GM10248 (cell line): ENCODE data around the gene SECISBP2.

Experiments used
- CTCF ChIA-PET: fragments of 300-600 bp; sonication (Branson Sonifier 250); formaldehyde crosslinking; extraction: SDS; loops from one replicate; lab custom pipeline; 2021; ENCODE audit warnings: antibody characterized with exemption; lab: Yijun Ruan, JAX
- POLR2A ChIA-PET: fragments of 350-650 bp; sonication (Branson Sonifier 250); formaldehyde crosslinking; extraction: SDS; loops from one replicate; lab custom pipeline; 2020; ENCODE audit warnings: antibody characterized with exemption; lab: Yijun Ruan, JAX
- DNase-seq: peaks from one replicate; pipeline ENCODE4 v3.0.0; 2012; ENCODE audit errors: extremely low spot score
- CTCF ChIP-seq: IDR thresholded peaks from 2 replicates; pipeline ENCODE4 v1.5.1; 2012; ENCODE audit warnings: mild to moderate bottlenecking, low read depth; ENCODE audit errors: extremely low read depth, missing control alignments, control extremely low read depth

SECISBP2 gene

GRCh38 chr9:89404074-89404473 lies 85.8 kb downstream of the SECISBP2 start:
- TF ChIP-seq CTCF = no peak
- ChIA-PET POLR2A (no interaction called here), CTCF (interaction anchor here (0.8 to 5.5 kb wide), 2 partner anchors 13 to 145 kb away, joined by 3 to 28 read pairs; no protein-coding TSS in a partner anchor)
- no peak for DNase-seq

GRCh38 chr9:89405826-89406225 lies 87.5 kb downstream of the SECISBP2 start:
- ChIA-PET POLR2A (interaction anchor here (1.1 kb wide), 1 partner anchor 92 kb away, joined by 3 read pairs; no protein-coding TSS in a partner anchor), CTCF (interaction anchor here (0.7 to 1.2 kb wide), 6 partner anchors 8 to 147 kb away, joined by 3 to 5 read pairs (median 4); no protein-coding TSS in a partner anchor)
- peak; percentile 75 for DNase-seq
- TF ChIP-seq CTCF = no peak

GRCh38 chr9:89407070-89407469 lies 88.8 kb downstream of the SECISBP2 start:
- TF ChIP-seq CTCF = no peak
- POLR2A ChIA-PET = no interaction called here
- no peak for DNase-seq
- CTCF ChIA-PET = interaction anchor here (1.2 to 2.8 kb wide), 3 partner anchors 22 to 141 kb away, joined by 3 to 15 read pairs (median 8); no protein-coding TSS in a partner anchor

- ChIA-PET CTCF (interaction anchor here (1.1 to 2.8 kb wide), 5 partner anchors 10 to 140 kb away, joined by 3 to 15 read pairs (median 7); no protein-coding TSS in a partner anchor), POLR2A (no interaction called here)
- no peak for TF ChIP-seq CTCF
- DNase-seq = no peak
These were observed 90.4 kb downstream of the SECISBP2 start for GRCh38 chr9:89408628-89409101.
